Measurements from ENCODE around the gene ABCD3. TPM values are rescaled to one million over a fixed set of nuclear protein-coding genes. Genes with fewer than 3 reads are reported as not detected.

Gene ABCD3
- total RNA-seq, 3 donors from 2014 or later (not counting 1 experiment from before 2014, with no cell fraction given) = 22.3 to 29.5 (median 27.6) TPM

GRCh38 chr1:94543893-94544635, 125.9 kb downstream of the ABCD3 start:
- H3K4me3 Mint-ChIP-seq = no peak overlapping the region
- H3K4me3 ChIP-seq (ENCODE audit: low read length) = no peak overlapping the region
- H3K4me1 ChIP-seq (ENCODE audit: control insufficient read depth, insufficient read depth, low read length) = peaks cover 12% of the 10 kb centered on the region
- no peak for TF ChIP-seq CTCF (IDR thresholded peaks at IDR 0.05)
- H3K4me1 Mint-ChIP-seq = peaks cover 14 to 21% of the 10 kb centered on the region in 2 donors
- no peak for DNase-seq
- peaks cover 40% of the 10 kb centered on the region for H3K27me3 ChIP-seq (ENCODE audit: control insufficient read depth, insufficient read depth, low read length)
- peaks cover 41 to 74% of the 10 kb centered on the region in 2 donors for H3K27me3 Mint-ChIP-seq (ENCODE audit: low read depth in 2 of 2)
- H3K36me3 ChIP-seq (ENCODE audit: control insufficient read depth, insufficient read depth, low read length) = no peaks in the 10 kb centered on the region
- 58% methylated on average over 1 of the region's 4 CpGs for WGBS (ENCODE audit: insufficient coverage)
- no peak overlapping the region for H3K27ac ChIP-seq (ENCODE audit: low read length)
- intact Hi-C loops (cut with micrococcal nuclease) = no loop called here
- no peak overlapping the region for H3K27ac Mint-ChIP-seq
- no peak for ATAC-seq
- H3K9me3 Mint-ChIP-seq = no peaks in the 10 kb centered on the region
- no peaks in the 10 kb centered on the region for H3K36me3 Mint-ChIP-seq
- no peaks in the 10 kb centered on the region for H3K9me3 ChIP-seq (ENCODE audit: control insufficient read depth, insufficient read depth, low read length)

- Histone ChIP-seq H3K27ac (ENCODE audit: low read length) (no peak overlapping the region), H3K4me3 (ENCODE audit: low read length) (no peak overlapping the region), H3K9me3 (ENCODE audit: control insufficient read depth, insufficient read depth, low read length) (no peaks in the 10 kb centered on the region), H3K36me3 (ENCODE audit: control insufficient read depth, insufficient read depth, low read length) (no peaks in the 10 kb centered on the region), H3K27me3 (ENCODE audit: control insufficient read depth, insufficient read depth, low read length) (peaks cover 35% of the 10 kb centered on the region), H3K4me1 (ENCODE audit: control insufficient read depth, insufficient read depth, low read length) (peaks cover 12% of the 10 kb centered on the region)
- Mint-ChIP-seq H3K4me1 (peaks cover 14 to 21% of the 10 kb centered on the region in 2 donors), H3K27ac (no peak overlapping the region), H3K27me3 (ENCODE audit: low read depth in 2 of 2) (peaks cover 35 to 66% of the 10 kb centered on the region in 2 donors), H3K9me3 (no peaks in the 10 kb centered on the region), H3K36me3 (no peaks in the 10 kb centered on the region), H3K4me3 (no peak overlapping the region)
- DNase-seq (no peak), ATAC-seq (no peak)
- TF ChIP-seq CTCF (IDR thresholded peaks at IDR 0.05) = no peak
- intact Hi-C loops (cut with micrococcal nuclease) = no loop called here
- 90% methylated on average over 2 of the region's 4 CpGs for WGBS (ENCODE audit: insufficient coverage)
Measured at GRCh38 chr1:94544706-94545490, 126.7 kb downstream of the ABCD3 start.

- H3K36me3 ChIP-seq (ENCODE audit: control insufficient read depth, insufficient read depth, low read length) = no peaks in the 10 kb centered on the region
- H3K36me3 Mint-ChIP-seq = no peaks in the 10 kb centered on the region
- no peak for ATAC-seq
- TF ChIP-seq CTCF (IDR thresholded peaks at IDR 0.05) = no peak
- H3K4me3 ChIP-seq (ENCODE audit: low read length) = no peak overlapping the region
- H3K9me3 ChIP-seq (ENCODE audit: control insufficient read depth, insufficient read depth, low read length) = no peaks in the 10 kb centered on the region
- H3K27me3 ChIP-seq (ENCODE audit: control insufficient read depth, insufficient read depth, low read length) = peaks cover 7% of the 10 kb centered on the region
- WGBS (ENCODE audit: insufficient coverage) = 79% methylated on average over 5 of the region's 5 CpGs
- peaks cover 22 to 41% of the 10 kb centered on the region in 2 donors for H3K27me3 Mint-ChIP-seq (ENCODE audit: low read depth in 2 of 2)
- no peaks in the 10 kb centered on the region for H3K4me1 ChIP-seq (ENCODE audit: control insufficient read depth, insufficient read depth, low read length)
- no peak overlapping the region for H3K27ac Mint-ChIP-seq
- no peaks in the 10 kb centered on the region for H3K4me1 Mint-ChIP-seq
- intact Hi-C loops (cut with micrococcal nuclease) = no loop called here
- H3K4me3 Mint-ChIP-seq = no peak overlapping the region
- no peak for DNase-seq
- no peak overlapping the region for H3K27ac ChIP-seq (ENCODE audit: low read length)
- H3K9me3 Mint-ChIP-seq = no peaks in the 10 kb centered on the region
Measured at GRCh38 chr1:94549706-94550105, 131.5 kb downstream of the ABCD3 start.

All from natural killer cell (primary cell).